Smooth muscle cell (in vitro differentiated cells): ENCODE data around the gene FAM53A. TPM values are rescaled to one million over a fixed set of nuclear protein-coding genes. Genes with fewer than 3 reads are reported as not detected.

Experiments
- DNase-seq: peaks from one replicate; lab custom pipeline; 2025; ENCODE audit not compliant: unreplicated experiment; lab: John Stamatoyannopoulos, UW
- H2AFZ ChIP-seq: fragments of 200-600 bp; sonication (generic); 2 replicates; pipeline ENCODE4 v1.6.0; 2016; ENCODE audit warnings: antibody characterized with exemption, low read depth, mild to moderate bottlenecking
- H3F3A ChIP-seq: fragments of 200-600 bp; sonication (generic); 2 replicates; pipeline ENCODE4 v1.6.0; 2017; ENCODE audit warnings: antibody characterized with exemption, low read depth
- H3K27ac ChIP-seq: fragments of 200-600 bp; sonication (generic); 2 replicates; pipeline ENCODE4 v1.5.1; 2016; ENCODE audit warnings: low read depth, mild to moderate bottlenecking
- H3K27me3 ChIP-seq: fragments of 200-600 bp; sonication (generic); 2 replicates; pipeline ENCODE4 v1.6.1; 2016; ENCODE audit warnings: low read depth, mild to moderate bottlenecking
- H3K36me3 ChIP-seq: fragments of 200-600 bp; sonication (generic); 2 replicates; pipeline ENCODE4 v1.5.1; 2016; ENCODE audit warnings: low read depth
- H3K4me1 ChIP-seq: fragments of 200-600 bp; sonication (generic); 2 replicates; pipeline ENCODE4 v1.5.1; 2016; ENCODE audit warnings: low read depth
- H3K4me2 ChIP-seq: fragments of 200-600 bp; sonication (generic); 2 replicates; pipeline ENCODE4 v1.6.0; 2016; ENCODE audit warnings: mild to moderate bottlenecking
- H3K4me3 ChIP-seq: fragments of 200-600 bp; sonication (generic); 2 replicates; pipeline ENCODE4 v1.5.1; 2016; ENCODE audit warnings: mild to moderate bottlenecking
- H3K79me2 ChIP-seq: fragments of 200-600 bp; sonication (generic); 2 replicates; pipeline ENCODE4 v1.6.0; 2016; ENCODE audit warnings: low read depth, mild to moderate bottlenecking
- H3K9ac ChIP-seq: fragments of 200-600 bp; sonication (generic); 2 replicates; pipeline ENCODE4 v1.6.0; 2016; ENCODE audit warnings: low read depth
- H3K9me3 ChIP-seq: fragments of 200-600 bp; sonication (generic); replicated peaks from 2 replicates; pipeline ENCODE4 v1.5.1; 2016; ENCODE audit warnings: low read depth
- H4K20me1 ChIP-seq: fragments of 200-600 bp; sonication (generic); 2 replicates; pipeline ENCODE4 v1.6.0; 2016; ENCODE audit warnings: low read depth
- WGBS: methylation state at CpG from one replicate; pipeline ENCODE4 v1.1.7; 2016; ENCODE audit warnings: low lambda C conversion rate; 5-methylcytosine and 5-hydroxymethylcytosine counted together
- polyA plus RNA-seq: library from polyadenylated mRNA; unstranded; fragments of >200 nt; fragmentation: Nextera tagmentation; extraction: Ambion mirVana; gene quantifications from 2 replicates; pipeline ENCODE4 v1.2.1, GENCODE V29; 2016
- total RNA-seq: library from RNA; depleted of rRNA; stranded (reverse); fragments of >200 nt; gene quantifications from 2 replicates; pipeline ENCODE4 v1.2.3, GENCODE V29; 2014
- TF ChIP-seq, protein P1 (sequence below): fragments of 200-600 bp; sonication (generic); IDR thresholded peaks from 2 replicates; pipeline ENCODE4 v1.5.1; 2017; ENCODE audit warnings: borderline replicate concordance, mild to moderate bottlenecking, antibody characterized with exemption; ENCODE audit not compliant: insufficient read depth, poor library complexity, severe bottlenecking

Gene FAM53A
- total and polyA plus RNA-seq, 2 experiments from 2014 or later = 0.70 TPM; not detected in 1

DNA sequence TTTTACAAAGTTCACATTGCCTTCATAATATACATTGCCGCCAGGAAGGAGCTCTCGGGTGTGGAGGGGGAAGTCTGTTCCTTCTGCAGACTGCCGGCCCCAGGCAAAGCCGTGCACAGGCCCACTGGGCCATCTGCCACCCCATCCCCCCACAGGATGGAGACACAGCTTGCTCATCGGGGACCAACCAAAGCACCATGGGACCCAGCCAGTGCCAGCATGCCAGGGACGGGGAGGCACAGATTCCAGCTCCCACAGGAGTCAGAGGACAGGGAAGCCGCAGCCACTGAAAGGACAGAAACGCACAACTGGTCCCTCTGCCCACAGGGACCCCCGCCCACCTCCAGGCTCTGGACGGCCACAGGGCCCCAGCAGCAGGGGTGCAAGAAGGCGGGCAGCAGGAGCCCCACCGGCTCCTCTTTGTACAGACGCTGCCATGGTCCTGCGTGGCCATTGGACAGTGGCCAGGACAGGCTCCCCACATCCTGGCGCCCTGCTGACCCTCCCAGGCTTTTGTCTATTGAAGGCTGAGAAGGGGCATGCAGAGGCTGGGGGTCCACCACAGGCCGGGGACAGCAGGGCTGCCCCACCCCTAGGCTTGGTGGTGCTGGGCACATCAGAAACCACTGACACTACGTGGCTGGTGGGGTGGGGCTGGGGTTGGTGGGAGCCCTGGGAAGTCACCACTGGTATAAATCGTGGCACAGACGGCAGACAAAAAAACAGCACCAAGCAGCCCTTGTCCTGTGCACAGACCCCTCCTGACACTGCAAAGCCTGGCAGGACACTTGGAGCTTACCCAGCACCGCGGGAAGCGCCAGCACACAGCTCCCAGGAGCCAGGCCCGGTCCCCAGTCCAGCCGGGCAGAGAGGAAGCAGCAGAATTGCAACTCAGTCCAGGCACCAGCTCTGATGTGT lies 89.0 kb downstream of the FAM53A start:
- no peak overlapping the region for H3K4me3 ChIP-seq
- H3K27ac ChIP-seq = no peak overlapping the region
- 92% methylated on average over 23 of the region's 24 CpGs for WGBS
- no peak overlapping the region for H3K9ac ChIP-seq
- H4K20me1 ChIP-seq = no peaks in the 10 kb centered on the region
- no peaks in the 10 kb centered on the region for H3K4me1 ChIP-seq
- no peaks in the 10 kb centered on the region for H3F3A ChIP-seq
- H3K27me3 ChIP-seq = no peaks in the 10 kb centered on the region
- H3K79me2 ChIP-seq = no peaks in the 10 kb centered on the region
- no peak for DNase-seq
- no peaks in the 10 kb centered on the region for H3K9me3 ChIP-seq
- no peak overlapping the region for H3K4me2 ChIP-seq
- H2AFZ ChIP-seq = no peak overlapping the region
- no peaks in the 10 kb centered on the region for H3K36me3 ChIP-seq
- TF ChIP-seq, protein P1, sequence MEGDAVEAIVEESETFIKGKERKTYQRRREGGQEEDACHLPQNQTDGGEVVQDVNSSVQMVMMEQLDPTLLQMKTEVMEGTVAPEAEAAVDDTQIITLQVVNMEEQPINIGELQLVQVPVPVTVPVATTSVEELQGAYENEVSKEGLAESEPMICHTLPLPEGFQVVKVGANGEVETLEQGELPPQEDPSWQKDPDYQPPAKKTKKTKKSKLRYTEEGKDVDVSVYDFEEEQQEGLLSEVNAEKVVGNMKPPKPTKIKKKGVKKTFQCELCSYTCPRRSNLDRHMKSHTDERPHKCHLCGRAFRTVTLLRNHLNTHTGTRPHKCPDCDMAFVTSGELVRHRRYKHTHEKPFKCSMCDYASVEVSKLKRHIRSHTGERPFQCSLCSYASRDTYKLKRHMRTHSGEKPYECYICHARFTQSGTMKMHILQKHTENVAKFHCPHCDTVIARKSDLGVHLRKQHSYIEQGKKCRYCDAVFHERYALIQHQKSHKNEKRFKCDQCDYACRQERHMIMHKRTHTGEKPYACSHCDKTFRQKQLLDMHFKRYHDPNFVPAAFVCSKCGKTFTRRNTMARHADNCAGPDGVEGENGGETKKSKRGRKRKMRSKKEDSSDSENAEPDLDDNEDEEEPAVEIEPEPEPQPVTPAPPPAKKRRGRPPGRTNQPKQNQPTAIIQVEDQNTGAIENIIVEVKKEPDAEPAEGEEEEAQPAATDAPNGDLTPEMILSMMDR = no peak

DNA sequence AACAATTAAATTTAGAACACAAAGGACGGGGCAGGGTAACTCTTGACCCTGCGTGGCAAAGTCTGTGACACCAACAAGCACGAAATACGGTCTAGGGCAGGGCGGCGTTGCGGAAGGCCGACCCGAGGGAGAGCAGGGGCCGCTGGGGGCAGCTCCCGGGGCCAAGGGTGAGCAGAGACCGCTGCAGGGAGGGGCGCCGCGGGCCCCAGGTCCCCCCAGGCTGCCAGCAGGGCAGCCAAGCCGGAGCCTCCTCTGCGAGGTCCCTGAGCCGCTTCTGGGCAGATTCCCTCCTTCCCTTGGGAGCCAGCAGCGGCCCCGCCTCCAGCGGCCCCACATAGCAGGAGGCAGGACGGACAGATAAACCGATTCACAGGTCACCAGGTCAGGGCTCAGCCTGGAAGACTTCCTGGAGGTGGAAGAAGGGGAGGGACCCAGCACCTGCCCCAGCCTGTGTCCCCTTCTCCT lies 90.2 kb downstream of the FAM53A start:
- no peak overlapping the region for H2AFZ ChIP-seq
- H3K79me2 ChIP-seq = no peaks in the 10 kb centered on the region
- no peaks in the 10 kb centered on the region for H4K20me1 ChIP-seq
- TF ChIP-seq, protein P1 = no peak
- H3K36me3 ChIP-seq = no peaks in the 10 kb centered on the region
- H3K9me3 ChIP-seq = no peaks in the 10 kb centered on the region
- H3K4me1 ChIP-seq = no peaks in the 10 kb centered on the region
- H3K4me2 ChIP-seq = no peak overlapping the region
- DNase-seq = no peak
- no peak overlapping the region for H3K27ac ChIP-seq
- H3K9ac ChIP-seq = no peak overlapping the region
- H3K4me3 ChIP-seq = no peak overlapping the region
- H3K27me3 ChIP-seq = no peaks in the 10 kb centered on the region
- 80% methylated on average over 22 of the region's 23 CpGs for WGBS
- no peaks in the 10 kb centered on the region for H3F3A ChIP-seq

DNA sequence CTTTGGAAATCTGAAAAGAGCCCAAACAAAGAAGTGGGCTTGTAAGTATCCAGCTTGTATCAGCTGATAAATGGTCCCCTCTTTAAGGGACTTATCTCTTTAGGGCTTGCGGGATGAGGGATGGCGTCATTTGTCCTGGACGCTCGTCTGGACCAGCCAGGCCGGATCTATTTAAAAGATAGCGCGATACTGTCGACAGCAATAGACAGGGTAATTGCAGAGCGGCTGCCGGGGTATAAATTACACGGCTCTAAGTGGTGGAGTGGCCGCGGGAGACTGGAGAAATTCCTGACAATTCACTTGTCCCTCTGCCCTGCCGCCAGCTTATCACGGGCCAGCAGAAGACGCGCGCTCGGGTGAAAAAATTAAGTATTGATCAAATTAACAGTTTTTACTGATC lies 90.7 kb downstream of the FAM53A start:
- Histone ChIP-seq H3K36me3 (no peaks in the 10 kb centered on the region), H3K9me3 (no peaks in the 10 kb centered on the region), H3K4me2 (no peak overlapping the region), H2AFZ (no peak overlapping the region), H3K9ac (no peak overlapping the region), H3K4me1 (no peaks in the 10 kb centered on the region), H3K4me3 (no peak overlapping the region), H3K27me3 (no peaks in the 10 kb centered on the region), H3K27ac (no peak overlapping the region), H3F3A (no peaks in the 10 kb centered on the region), H3K79me2 (no peaks in the 10 kb centered on the region), H4K20me1 (no peaks in the 10 kb centered on the region)
- DNase-seq = no peak
- 70% methylated on average over 19 of the region's 19 CpGs for WGBS
- TF ChIP-seq, protein P1 = no peak
